ENCODE data around the gene OAS3. TPM values are rescaled to one million over a fixed set of nuclear protein-coding genes. Genes with fewer than 3 reads are reported as not detected.
"Not testable (repeated sequence)": the region's sequence is repeated elsewhere in the genome, so short reads cannot be mapped to it uniquely, and the experiment has no call there.

The OAS3 gene
- total and polyA plus RNA-seq, 10 of the 15 experiments (the other 5 are each of a cell fraction or from before 2014, with no cell fraction given): 5.1 to 107 (median 18.0) TPM

DNA sequence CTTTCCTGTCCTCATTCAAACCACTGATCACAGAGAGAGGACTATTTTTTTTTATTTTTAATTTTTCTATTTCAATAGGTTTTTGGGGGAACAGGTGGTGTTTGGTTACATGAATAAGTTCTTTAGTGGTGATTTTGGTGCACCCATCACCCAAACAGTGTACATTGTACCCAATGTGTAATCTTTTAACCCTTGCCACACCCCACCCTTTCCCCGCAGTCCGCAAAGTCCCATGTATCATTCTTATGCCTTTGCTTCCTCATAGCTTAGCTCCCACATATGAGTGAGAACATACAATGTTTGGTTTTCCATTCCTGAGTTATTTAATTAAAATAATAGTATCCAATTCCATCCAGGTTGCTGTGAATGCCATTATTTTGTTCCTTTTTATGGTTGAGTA, 24.4 kb upstream of the OAS3 start:
- H3K27me3 ChIP-seq (replicated peaks in 1 of 2; ENCODE audit: control insufficient read depth in 2 of 2, insufficient read depth in 2 of 2, low read length in 1 of 2); H3K4me3 ChIP-seq; FAIRE-seq; H3K9ac ChIP-seq (ENCODE audit: control insufficient read depth, insufficient read depth, low read length); H3K4me2 ChIP-seq (ENCODE audit: control insufficient read depth, insufficient read depth); H3K27ac ChIP-seq (ENCODE audit: control insufficient read depth, insufficient read depth); H4K20me1 ChIP-seq (ENCODE audit: control insufficient read depth, insufficient read depth); DNase-seq (ENCODE audit: low read depth, low spot score); in situ Hi-C loops (cut with MboI); ATAC-seq; RAD21 ChIA-PET (ENCODE audit: unreplicated experiment); BruUV-seq (replicated peaks); H2AFZ ChIP-seq (ENCODE audit: control insufficient read depth, low read depth, low read length); intact Hi-C loops (cut with micrococcal nuclease; ENCODE audit: unreplicated experiment): not testable (repeated sequence)
- Histone ChIP-seq H3K36me3 (ENCODE audit: control insufficient read depth in 2 of 2, insufficient read depth in 2 of 2, low read length in 1 of 2) (peaks cover 4 to 56% of the 10 kb centered on the region in 2 experiments), H3K9me3 (replicated peaks; ENCODE audit: control insufficient read depth, insufficient read depth, low read length) (peaks cover 34% of the 10 kb centered on the region), H3K4me1 (ENCODE audit: control insufficient read depth, insufficient read depth, low read length) (peaks cover 11% of the 10 kb centered on the region; the same call in 1 of the 2 replicates), H3K79me2 (ENCODE audit: control insufficient read depth, insufficient read depth, low read length) (peaks cover 19% of the 10 kb centered on the region)
- CTCF ChIA-PET: interaction anchor here (1.8 kb wide), 1 partner anchor 13 kb away, joined by 3 read pairs; no protein-coding TSS in a partner anchor
- 95% methylated on average over 2 of the region's 2 CpGs for WGBS (ENCODE audit: insufficient coverage, insufficient replicate concordance, low lambda C conversion rate, missing lambda C conversion rate)
- SMC1A ChIA-PET (ENCODE audit: uncharacterized antibody, unreplicated experiment): interaction anchor here (1.1 kb wide), 1 partner anchor 10 kb away, joined by 4 read pairs; no protein-coding TSS in a partner anchor
- POLR2A ChIA-PET: interaction anchor here (0.5 to 1.3 kb wide), 3 partner anchors 11 to 85 kb away, joined by 3 to 5 read pairs (median 3); no protein-coding TSS in a partner anchor

DNA sequence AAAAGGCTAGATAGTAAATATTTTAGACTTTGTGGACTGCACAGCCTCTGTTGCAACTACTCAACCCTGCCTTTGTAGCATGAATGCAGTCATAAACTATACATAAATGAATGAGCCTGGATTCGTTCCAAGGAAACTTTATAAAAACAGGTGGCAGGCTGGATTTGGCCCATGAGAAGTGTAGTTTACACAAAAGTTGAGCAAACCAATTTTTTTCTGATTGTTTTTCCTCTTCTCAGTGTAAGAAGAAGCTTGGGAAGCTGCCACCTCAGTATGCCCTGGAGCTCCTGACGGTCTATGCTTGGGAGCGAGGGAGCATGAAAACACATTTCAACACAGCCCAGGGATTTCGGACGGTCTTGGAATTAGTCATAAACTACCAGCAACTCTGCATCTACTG, 22.0 kb upstream of the OAS3 start:
- in situ Hi-C loops (cut with MboI): no loop called here
- ATAC-seq (no peak), FAIRE-seq (no peak), DNase-seq (ENCODE audit: low read depth, low spot score) (no peak)
- intact Hi-C loops (cut with micrococcal nuclease; ENCODE audit: unreplicated experiment): no loop called here
- H3K9ac ChIP-seq (ENCODE audit: control insufficient read depth, insufficient read depth, low read length): no peak overlapping the region
- peaks cover 2% of the 10 kb centered on the region; the same call in 1 of the 2 replicates for H3K79me2 ChIP-seq (ENCODE audit: control insufficient read depth, insufficient read depth, low read length)
- no TSS peak for BruUV-seq (replicated peaks)
- ChIA-PET SMC1A (ENCODE audit: uncharacterized antibody, unreplicated experiment) (interaction anchor here (1.4 to 2.5 kb wide), 3 partner anchors 9 to 24 kb away, joined by 4 to 13 read pairs (median 8); partner anchors contain the start of gene OAS1), CTCF (interaction anchor here (1.4 kb wide), 1 partner anchor 9 kb away, joined by 9 read pairs; the partner anchor contains the start of gene OAS1), RAD21 (ENCODE audit: unreplicated experiment) (interaction anchor here (1.2 kb wide), 1 partner anchor 9 kb away, joined by 5 read pairs; the partner anchor contains the start of gene OAS1), POLR2A (interaction anchor here (0.6 to 1.9 kb wide), 3 partner anchors 8 to 12 kb away, joined by 3 to 9 read pairs (median 5); partner anchors contain the start of gene OAS1)
- no peaks in the 10 kb centered on the region for H3K27me3 ChIP-seq (replicated peaks in 1 of 2; ENCODE audit: control insufficient read depth in 2 of 2, insufficient read depth in 2 of 2, low read length in 1 of 2)
- peaks cover 10 to 47% of the 10 kb centered on the region in 2 experiments for H3K36me3 ChIP-seq (ENCODE audit: control insufficient read depth in 2 of 2, insufficient read depth in 2 of 2, low read length in 1 of 2)
- H3K4me2 ChIP-seq (ENCODE audit: control insufficient read depth, insufficient read depth): no peak overlapping the region
- H3K4me3 ChIP-seq: no peak overlapping the region
- 95% methylated on average over 5 of the region's 5 CpGs for WGBS (ENCODE audit: insufficient coverage, insufficient replicate concordance, low lambda C conversion rate, missing lambda C conversion rate)
- no peak overlapping the region for H3K27ac ChIP-seq (ENCODE audit: control insufficient read depth, insufficient read depth)
- no peaks in the 10 kb centered on the region for H4K20me1 ChIP-seq (ENCODE audit: control insufficient read depth, insufficient read depth)
- peaks cover 24% of the 10 kb centered on the region for H3K9me3 ChIP-seq (replicated peaks; ENCODE audit: control insufficient read depth, insufficient read depth, low read length)
- no peak overlapping the region for H2AFZ ChIP-seq (ENCODE audit: control insufficient read depth, low read depth, low read length)
- no peaks in the 10 kb centered on the region for H3K4me1 ChIP-seq (ENCODE audit: control insufficient read depth, insufficient read depth, low read length)
- TF ChIP-seq IKZF2 (IDR thresholded peaks at IDR 0.05) (no peak), NFIC (IDR thresholded peaks at IDR 0.05; ENCODE audit: low read depth, low read length) (no peak), HCFC1 (IDR thresholded peaks at IDR 0.05; ENCODE audit: low read length) (no peak), MEF2A (IDR thresholded peaks at IDR 0.05; ENCODE audit: insufficient read depth, low read depth, low read length) (no peak), BRCA1 (IDR thresholded peaks at IDR 0.05; ENCODE audit: low read depth, low read length) (no peak), EED (IDR thresholded peaks at IDR 0.05; ENCODE audit: low read depth) (no peak), FOXK2 (IDR thresholded peaks at IDR 0.05) (no peak), TCF12 (IDR thresholded peaks at IDR 0.05; ENCODE audit: low read depth, low read length) (no peak)
- TF ChIP-seq, protein P1, sequence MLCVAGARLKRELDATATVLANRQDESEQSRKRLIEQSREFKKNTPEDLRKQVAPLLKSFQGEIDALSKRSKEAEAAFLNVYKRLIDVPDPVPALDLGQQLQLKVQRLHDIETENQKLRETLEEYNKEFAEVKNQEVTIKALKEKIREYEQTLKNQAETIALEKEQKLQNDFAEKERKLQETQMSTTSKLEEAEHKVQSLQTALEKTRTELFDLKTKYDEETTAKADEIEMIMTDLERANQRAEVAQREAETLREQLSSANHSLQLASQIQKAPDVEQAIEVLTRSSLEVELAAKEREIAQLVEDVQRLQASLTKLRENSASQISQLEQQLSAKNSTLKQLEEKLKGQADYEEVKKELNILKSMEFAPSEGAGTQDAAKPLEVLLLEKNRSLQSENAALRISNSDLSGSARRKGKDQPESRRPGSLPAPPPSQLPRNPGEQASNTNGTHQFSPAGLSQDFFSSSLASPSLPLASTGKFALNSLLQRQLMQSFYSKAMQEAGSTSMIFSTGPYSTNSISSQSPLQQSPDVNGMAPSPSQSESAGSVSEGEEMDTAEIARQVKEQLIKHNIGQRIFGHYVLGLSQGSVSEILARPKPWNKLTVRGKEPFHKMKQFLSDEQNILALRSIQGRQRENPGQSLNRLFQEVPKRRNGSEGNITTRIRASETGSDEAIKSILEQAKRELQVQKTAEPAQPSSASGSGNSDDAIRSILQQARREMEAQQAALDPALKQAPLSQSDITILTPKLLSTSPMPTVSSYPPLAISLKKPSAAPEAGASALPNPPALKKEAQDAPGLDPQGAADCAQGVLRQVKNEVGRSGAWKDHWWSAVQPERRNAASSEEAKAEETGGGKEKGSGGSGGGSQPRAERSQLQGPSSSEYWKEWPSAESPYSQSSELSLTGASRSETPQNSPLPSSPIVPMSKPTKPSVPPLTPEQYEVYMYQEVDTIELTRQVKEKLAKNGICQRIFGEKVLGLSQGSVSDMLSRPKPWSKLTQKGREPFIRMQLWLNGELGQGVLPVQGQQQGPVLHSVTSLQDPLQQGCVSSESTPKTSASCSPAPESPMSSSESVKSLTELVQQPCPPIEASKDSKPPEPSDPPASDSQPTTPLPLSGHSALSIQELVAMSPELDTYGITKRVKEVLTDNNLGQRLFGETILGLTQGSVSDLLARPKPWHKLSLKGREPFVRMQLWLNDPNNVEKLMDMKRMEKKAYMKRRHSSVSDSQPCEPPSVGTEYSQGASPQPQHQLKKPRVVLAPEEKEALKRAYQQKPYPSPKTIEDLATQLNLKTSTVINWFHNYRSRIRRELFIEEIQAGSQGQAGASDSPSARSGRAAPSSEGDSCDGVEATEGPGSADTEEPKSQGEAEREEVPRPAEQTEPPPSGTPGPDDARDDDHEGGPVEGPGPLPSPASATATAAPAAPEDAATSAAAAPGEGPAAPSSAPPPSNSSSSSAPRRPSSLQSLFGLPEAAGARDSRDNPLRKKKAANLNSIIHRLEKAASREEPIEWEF (IDR thresholded peaks at IDR 0.05; ENCODE audit: insufficient replicate concordance, low read depth, low read length): no peak
